GM18499 (cell line): ENCODE results near the gene NHLRC2.
"Not testable (repeated sequence)": the region's sequence is repeated elsewhere in the genome, so short reads cannot be mapped to it uniquely, and the experiment has no call there.

Experiments used
- ATAC-seq: cut with Tn5 transposase; IDR thresholded peaks from one replicate; pipeline ENCODE4 v1.9.1; 2021; ENCODE audit warnings: moderate number of reproducible peaks; ENCODE audit not compliant: insufficient read depth, unreplicated experiment

NHLRC2 gene

GRCh38 chr10:113937258-113937657 lies 82.8 kb downstream of the NHLRC2 start:
- no peak for ATAC-seq

GRCh38 chr10:113937756-113938155 lies 83.3 kb downstream of the NHLRC2 start:
- no peak for ATAC-seq

DNA sequence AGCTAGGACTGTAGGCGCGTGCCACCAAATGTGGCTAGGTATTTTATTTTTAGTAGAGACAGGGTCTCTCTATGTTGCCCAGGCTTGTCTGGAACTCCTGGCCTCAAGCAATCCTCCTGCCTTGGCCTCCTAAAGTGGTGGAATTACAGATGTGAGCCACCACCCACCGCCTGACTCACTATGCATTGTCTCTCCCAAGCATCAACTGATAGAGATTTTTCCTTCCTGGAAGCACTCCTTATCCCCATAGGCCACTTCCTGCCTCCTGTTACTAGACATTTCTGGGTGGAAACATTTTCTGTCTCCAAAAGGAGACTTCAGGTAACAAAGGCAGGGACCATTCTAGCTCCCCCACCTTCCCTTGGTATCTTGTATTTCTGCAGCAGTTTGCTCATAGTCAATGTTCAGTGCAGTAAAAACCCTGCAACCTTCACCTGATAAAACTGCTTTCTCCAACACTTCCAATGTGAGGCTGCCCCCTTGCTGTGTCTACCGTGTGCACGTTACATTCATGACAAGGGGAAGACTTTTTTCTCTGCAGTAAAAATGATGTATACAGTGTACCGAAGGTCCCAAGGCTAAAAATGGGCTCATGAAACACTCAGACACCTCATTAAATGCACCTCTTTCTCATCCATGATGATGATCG lies 84.9 kb downstream of the NHLRC2 start:
- no peak for ATAC-seq

DNA sequence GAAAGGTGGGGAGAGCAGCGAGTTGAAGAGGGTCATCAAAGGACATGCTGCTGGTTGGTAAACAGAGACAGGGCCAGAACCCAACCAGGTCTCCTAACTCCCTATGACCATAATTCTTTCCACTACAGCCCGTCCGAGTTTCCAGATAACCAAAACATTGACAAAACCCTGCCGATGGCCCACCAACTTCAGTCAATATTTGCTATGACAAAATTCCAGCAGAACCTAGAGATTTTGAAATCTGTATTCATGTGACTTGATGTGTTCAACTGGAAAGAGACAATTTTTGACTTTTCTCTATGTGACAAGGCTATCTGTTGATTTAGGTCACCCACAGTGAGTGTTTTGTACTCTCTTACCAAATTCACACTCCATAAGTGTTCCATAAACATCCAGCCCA lies 86.7 kb downstream of the NHLRC2 start:
- no peak for ATAC-seq

DNA sequence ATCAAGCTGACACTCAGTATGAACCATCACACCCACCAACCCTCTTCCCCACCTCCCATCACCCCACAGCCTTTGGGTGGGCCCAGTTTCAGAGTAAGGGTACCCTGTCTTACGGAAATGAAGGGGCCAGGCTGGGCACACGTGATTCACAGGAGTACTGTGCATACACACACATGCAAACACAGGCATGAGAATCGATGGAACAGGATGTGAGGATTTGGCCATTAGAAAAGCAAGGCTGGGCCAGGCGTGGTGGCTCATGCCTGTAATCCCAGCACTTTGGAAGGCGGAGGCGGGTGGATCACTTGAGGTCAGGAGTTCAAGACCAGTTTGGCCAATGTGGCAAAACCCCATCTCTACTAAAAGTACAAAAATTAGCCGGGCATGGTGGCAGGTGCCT lies 88.7 kb downstream of the NHLRC2 start:
- not testable (repeated sequence) for ATAC-seq

GRCh38 chr10:113945075-113945686 lies 90.7 kb downstream of the NHLRC2 start:
- ATAC-seq: no peak

- ATAC-seq: no peak
Observed at GRCh38 chr10:113945687-113946085, 91.2 kb downstream of the NHLRC2 start.

DNA sequence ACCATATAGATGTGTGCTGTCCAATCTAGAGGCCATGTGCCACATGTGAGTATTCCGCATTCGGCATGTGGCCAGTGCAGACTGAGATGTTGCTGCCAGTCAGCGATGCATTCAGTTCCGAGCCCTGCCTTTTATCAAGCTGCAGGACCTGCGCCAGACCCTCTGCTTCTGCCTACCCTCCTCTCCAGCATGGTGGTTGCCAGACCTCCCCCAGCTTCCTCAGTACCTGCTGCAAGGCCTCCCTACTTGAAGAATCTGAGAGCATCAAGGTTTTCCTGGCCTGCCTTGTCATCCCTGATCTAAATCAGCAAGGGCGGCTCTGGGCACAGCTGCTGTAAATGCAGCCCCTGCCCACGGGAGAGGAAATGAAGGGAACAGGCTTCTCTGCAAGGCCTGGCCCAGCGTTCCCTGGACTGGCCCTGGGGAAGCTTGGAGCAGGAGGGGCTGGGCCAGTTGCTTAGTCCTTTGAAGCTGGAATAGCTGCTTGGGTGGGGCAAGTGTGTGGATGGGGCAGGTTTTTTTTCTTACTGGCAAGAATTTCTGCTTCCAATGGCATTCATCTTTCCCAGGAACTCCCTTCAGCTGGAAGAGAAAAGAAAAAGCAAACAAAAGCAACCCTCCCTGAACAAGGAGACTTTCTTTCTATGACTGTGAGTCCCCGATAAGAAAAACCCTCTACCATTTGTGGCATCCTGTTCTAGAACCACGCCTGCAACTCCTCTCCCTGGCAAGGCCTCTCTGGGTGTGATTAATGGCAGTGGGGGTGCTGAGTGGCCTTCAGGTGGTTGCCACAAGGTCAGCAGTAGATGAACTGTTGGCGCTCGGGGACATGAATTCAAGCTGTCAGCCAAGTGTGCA lies 93.0 kb downstream of the NHLRC2 start:
- ATAC-seq: no peak

- no peak for ATAC-seq
Observed at GRCh38 chr10:113948048-113948447, 93.6 kb downstream of the NHLRC2 start.

GRCh38 chr10:113950268-113950667 lies 95.8 kb downstream of the NHLRC2 start:
- no peak for ATAC-seq

GRCh38 chr10:113953505-113954272 lies 99.2 kb downstream of the NHLRC2 start:
- no peak for ATAC-seq

- ATAC-seq: no peak
Observed at GRCh38 chr10:113954409-113954808, 99.9 kb downstream of the NHLRC2 start.

GRCh38 chr10:113957013-113957412 lies 102.6 kb downstream of the NHLRC2 start:
- ATAC-seq: no peak

GRCh38 chr10:113958631-113959382 lies 104.3 kb downstream of the NHLRC2 start:
- no peak for ATAC-seq

DNA sequence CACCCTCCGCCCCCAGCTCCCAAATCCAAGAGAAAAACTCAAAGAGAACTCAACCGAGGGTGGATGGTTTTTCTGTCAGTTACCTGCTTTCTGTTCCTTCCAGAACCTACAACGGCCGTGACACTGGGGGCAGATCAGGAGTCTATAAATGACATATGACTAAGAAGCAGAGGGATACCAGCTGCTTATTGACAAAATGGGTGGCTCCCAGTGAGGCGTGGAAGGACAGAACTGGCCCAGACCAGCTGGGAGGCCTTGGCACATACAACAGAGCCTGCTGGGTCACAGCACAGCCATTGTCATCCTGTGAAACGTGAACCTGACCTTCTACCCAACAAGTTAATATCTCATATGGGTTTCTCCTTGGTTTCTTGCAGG lies 104.9 kb downstream of the NHLRC2 start:
- peak; percentile 45 for ATAC-seq

- no peak for ATAC-seq
Observed at GRCh38 chr10:113960617-113961181, 106.2 kb downstream of the NHLRC2 start.

- peak; percentile 43 for ATAC-seq
Observed at GRCh38 chr10:113961182-113962031, 106.9 kb downstream of the NHLRC2 start.

DNA sequence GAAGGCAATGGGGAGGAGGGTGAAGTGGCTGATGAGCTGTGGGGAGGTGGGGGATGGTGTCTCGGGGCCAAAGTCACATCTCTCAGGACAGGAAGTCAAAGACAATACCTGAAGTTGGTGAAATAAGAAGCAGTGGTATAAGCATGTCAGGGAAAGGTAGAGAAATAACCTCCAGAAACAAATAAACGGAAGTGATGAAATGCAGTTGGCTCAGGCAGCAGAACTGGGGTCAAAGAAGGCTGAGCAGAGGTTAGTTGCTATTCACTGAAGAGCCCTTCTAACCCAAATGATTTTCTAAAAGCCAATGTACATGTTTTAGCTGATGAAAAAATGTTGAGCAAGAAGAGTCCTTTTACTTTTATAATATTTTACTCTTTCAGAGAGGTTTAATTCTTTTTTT lies 110.6 kb downstream of the NHLRC2 start:
- no peak for ATAC-seq

DNA sequence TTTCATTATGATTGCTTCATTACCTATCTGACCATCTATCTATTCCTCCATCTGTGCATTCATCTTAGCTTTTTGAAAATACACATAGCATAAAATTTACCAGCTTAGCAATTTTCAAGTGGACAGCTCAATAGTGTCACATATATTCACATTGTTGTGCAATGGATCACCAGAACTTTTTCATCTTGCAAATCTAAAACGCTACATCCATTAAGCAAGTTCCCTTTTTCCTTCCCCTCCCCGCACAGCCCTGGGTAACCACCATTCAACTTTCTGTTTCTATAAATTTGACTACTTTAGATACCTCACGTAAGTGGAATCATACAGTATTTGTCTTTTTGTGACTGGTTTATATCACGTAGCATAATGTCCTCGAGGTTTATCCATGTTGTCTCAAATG lies 111.2 kb downstream of the NHLRC2 start:
- ATAC-seq: peak; percentile 53
